GM21515 (cell line): Measurements from ENCODE around the gene PRPSAP2.
"Not testable (repeated sequence)": the region's sequence is repeated elsewhere in the genome, so short reads cannot be mapped to it uniquely, and the experiment has no call there.

Experiments used
- ATAC-seq: cut with Tn5 transposase; IDR thresholded peaks from one replicate; pipeline ENCODE4 v1.9.1; 2021; ENCODE audit not compliant: unreplicated experiment

PRPSAP2 gene

GRCh38 chr17:18888766-18889290 is 30.9 kb downstream of the PRPSAP2 start:
- ATAC-seq = no peak

DNA sequence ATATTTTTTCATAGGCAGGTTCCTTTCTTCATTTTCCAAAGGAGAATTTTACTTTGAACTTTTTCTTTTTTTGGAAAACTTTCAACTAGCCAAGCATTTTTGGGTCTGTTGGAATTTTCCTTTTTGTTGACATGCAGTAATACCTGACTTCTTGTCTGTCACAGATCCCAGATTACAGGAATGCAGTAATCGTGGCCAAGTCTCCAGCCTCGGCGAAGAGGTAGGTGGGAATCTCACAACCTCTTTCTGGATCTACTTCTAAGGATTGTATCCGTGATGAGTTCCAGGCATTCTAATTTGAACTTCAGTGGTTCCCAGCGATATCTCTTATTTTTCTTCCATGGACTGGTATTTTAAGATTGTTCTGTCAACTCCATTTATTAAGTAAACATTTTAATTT is 31.7 kb downstream of the PRPSAP2 start:
- ATAC-seq = no peak

DNA sequence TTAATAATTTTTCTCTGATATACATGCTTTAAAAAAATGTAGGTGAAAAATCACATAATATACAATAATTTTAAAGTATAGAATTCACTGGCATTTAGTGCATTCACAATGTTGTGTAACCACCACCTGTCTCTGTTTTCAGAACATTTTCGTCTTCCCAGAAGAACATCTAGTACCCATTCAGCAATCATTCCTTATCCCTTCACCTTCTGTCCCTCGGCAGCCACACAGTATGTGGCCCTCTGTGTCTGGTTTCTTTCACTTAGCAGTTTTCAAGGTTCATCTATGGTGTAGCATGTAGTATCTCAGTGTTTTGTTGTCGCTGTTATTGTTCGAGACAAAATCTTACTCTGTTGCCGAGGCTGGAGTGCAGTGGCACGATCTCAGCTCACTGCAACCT is 33.6 kb downstream of the PRPSAP2 start:
- no peak for ATAC-seq

- no peak for ATAC-seq
Measured at GRCh38 chr17:18896146-18896545, 38.2 kb downstream of the PRPSAP2 start.

- no peak for ATAC-seq
Measured at GRCh38 chr17:18896947-18897346, 39.0 kb downstream of the PRPSAP2 start.

DNA sequence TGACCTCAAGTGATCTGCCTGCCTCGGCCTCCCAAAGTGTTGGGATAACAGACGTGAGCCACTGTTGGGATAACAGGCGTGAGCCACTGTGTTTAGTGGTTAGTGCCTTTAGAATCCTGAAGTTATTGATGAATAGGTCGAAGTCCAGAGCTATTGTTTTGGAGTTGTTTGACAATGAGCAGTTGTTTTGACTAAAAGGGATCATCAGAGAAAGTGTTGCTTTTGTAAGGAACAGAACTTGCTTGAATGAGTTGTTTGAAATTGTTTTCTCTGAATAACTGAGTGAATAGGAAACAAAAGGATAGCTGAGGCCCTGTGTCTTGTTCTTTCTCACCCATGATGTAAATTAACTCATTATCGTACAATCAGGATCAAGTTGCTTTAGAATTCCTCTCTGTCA is 46.6 kb downstream of the PRPSAP2 start:
- ATAC-seq = no peak

GRCh38 chr17:18905226-18905625 is 47.3 kb downstream of the PRPSAP2 start:
- ATAC-seq = no peak

GRCh38 chr17:18910326-18910725 is 52.4 kb downstream of the PRPSAP2 start:
- ATAC-seq = no peak

DNA sequence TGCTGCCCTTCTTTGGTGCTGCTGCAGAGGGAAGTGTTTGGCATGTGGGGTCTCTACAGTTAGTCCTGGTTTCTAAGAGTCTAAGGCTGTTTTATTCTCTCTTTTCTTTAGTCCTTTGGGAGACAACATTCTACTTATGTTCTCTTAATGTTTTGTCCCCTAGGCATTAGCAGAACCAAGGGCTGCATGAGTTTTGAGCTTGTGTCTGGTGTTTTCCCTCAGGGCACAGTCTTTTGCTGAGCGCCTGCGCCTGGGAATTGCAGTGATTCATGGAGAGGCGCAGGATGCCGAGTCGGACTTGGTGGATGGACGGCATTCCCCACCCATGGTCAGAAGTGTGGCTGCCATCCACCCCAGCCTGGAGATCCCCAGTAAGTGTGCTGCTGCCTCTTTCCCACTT is 53.0 kb downstream of the PRPSAP2 start:
- no peak for ATAC-seq

GRCh38 chr17:18916816-18917500 is 59.0 kb downstream of the PRPSAP2 start:
- no peak for ATAC-seq

GRCh38 chr17:18917506-18918032 is 59.6 kb downstream of the PRPSAP2 start:
- ATAC-seq = no peak

DNA sequence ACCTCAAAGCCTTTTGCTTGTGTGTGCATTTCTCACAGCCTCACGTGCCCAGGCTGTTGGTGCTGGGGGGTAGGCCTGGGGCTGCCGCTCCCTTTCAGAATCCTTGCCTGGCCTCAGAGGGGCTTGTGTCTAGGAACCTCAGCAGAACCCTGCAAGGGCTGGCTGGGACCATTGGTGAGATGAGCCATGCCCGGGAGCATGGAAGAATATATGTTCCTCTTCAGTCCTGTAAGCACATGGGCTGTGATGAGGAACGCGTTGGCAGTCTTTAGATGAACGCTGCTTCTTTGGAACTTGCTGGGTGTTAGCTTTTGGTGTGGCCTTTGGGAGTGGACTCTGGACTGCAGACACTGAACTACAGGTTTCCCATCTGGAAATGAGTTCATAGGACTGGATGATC is 62.0 kb downstream of the PRPSAP2 start:
- ATAC-seq = no peak

DNA sequence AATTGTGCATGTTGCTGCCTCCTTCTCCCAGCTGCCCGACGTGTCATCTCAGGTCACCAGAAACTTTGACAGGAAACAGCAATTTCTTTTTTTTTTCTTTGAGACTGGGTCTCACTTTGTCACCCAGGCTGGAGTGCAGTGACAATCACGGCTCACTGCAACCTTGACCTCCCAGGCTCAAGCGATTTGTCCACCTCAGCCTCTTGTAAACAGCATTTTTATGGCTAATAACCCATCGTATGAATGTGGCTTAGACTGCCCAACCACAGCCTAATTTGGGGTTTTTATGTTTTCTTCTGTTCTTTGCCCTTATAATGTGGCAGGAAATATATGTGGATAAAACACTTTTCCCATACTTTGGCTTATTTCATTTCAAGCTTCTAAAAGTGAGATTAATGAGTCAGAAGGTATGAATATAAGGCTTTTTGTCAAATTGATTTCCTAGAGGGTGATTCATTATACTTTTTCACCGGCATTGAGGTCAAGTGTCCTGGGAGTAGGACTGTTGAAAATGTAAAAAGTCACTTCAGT is 63.0 kb downstream of the PRPSAP2 start:
- ATAC-seq = no peak

DNA sequence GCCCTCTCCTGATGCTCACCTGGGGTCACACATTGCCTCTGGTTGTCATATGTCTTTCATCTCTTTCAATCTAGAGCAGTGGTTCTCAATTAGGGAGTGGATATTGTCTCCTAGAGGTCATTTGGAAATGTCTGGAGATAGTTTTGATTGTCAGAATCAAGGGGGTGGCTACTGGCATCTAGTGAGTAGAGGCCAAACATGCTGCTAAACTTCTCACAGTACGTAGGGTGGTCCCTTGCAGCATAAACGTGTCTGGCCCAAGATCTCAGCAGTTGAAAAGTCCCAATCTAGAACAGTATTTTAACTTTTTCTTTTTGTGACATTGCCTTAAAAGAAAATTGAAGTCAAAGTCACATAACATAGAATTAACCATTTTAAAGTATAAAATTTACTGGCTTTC is 63.6 kb downstream of the PRPSAP2 start:
- ATAC-seq = no peak

GRCh38 chr17:18921912-18922451 is 64.1 kb downstream of the PRPSAP2 start:
- peak; percentile 58 for ATAC-seq

GRCh38 chr17:18922596-18922995 is 64.7 kb downstream of the PRPSAP2 start:
- ATAC-seq = not testable (repeated sequence)

DNA sequence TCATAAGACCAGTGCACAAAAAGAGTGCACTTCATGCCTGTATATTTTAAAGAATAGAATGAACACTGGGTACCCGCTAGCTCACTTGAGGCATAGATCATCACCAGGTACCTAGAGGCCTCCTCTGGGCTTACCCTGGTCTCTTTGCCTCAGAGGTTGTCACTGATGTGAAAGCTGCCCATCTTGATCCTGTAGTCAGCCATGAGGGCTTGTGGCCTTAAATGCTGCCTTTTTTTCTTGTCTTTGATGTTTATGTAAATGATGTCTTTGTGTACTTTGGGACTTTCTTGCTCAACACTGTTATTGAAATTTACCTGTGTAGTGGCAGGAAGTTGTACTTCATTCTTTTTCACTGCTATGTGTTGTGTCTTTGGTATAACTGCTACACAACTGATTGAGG is 67.3 kb downstream of the PRPSAP2 start:
- no peak for ATAC-seq

GRCh38 chr17:18928628-18929125 is 70.7 kb downstream of the PRPSAP2 start:
- ATAC-seq = no peak

DNA sequence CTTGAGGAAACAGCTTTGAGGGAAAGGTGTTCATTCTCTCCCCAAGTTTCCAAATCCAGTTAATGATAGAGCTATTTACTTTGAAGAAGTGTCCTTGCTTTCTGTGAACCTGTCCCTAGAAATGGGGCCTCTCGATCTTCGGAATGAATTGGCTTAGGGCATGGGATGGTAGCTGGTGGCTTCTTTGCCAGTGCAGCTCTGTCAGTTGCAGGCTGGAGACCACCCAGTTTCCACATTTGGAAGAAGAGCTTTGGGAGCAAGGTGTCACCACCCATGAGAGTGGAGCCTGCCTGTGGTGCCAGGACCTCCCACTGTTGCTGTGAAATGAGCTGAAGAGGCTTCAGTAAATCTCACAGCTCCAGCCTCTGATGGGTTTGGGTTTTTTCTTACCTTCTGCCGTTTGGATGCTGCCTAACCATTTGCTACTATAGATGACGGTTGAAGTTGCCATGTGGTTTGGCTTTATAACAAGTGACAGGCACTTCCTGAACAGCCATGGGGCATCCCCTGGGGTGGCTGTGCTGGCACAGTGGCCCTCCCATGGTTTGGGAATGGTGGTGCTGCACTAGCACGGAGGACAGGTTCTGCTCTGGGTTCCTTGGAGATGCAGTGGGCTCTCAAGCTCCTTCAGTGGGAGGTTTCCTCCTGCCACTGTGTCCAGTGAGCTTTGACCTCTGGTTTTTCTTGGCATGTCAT is 74.6 kb downstream of the PRPSAP2 start:
- ATAC-seq = no peak

GRCh38 chr17:18933102-18934058 is 75.4 kb downstream of the PRPSAP2 start:
- no peak for ATAC-seq
